HG03439 (cell line): ENCODE results near the gene BRINP1.
"Not testable (repeated sequence)": the region's sequence is repeated elsewhere in the genome, so short reads cannot be mapped to it uniquely, and the experiment has no call there.

ENCODE experiments used
- ATAC-seq: cut with Tn5 transposase; IDR thresholded peaks from one replicate; pipeline ENCODE4 v1.9.1; 2021; ENCODE audit warnings: mild to moderate bottlenecking, moderate library complexity; ENCODE audit not compliant: unreplicated experiment

Gene BRINP1

GRCh38 chr9:119216651-119217331, 152.4 kb downstream of the BRINP1 start:
- ATAC-seq = no peak

GRCh38 chr9:119215651-119216050, 153.6 kb downstream of the BRINP1 start:
- no peak for ATAC-seq

- no peak for ATAC-seq
These were observed 155.8 kb downstream of the BRINP1 start for GRCh38 chr9:119213471-119213870.

GRCh38 chr9:119197893-119198607, 171.2 kb downstream of the BRINP1 start:
- ATAC-seq = no peak

- no peak for ATAC-seq
These were observed 173.7 kb downstream of the BRINP1 start for GRCh38 chr9:119195521-119195920.

- no peak for ATAC-seq
These were observed 183.9 kb downstream of the BRINP1 start for GRCh38 chr9:119185298-119185697.

GRCh38 chr9:119184265-119184936, 184.8 kb downstream of the BRINP1 start:
- ATAC-seq = no peak

GRCh38 chr9:119181561-119181960, 187.7 kb downstream of the BRINP1 start:
- no peak for ATAC-seq

- ATAC-seq = no peak
These were observed 188.3 kb downstream of the BRINP1 start for GRCh38 chr9:119180897-119181296.

- no peak for ATAC-seq
These were observed 189.5 kb downstream of the BRINP1 start for GRCh38 chr9:119179701-119180100.

- ATAC-seq = no peak
These were observed 192.0 kb downstream of the BRINP1 start for GRCh38 chr9:119177196-119177595.

GRCh38 chr9:119175581-119175980, 193.7 kb downstream of the BRINP1 start:
- ATAC-seq = no peak

- ATAC-seq = not testable (repeated sequence)
These were observed 200.0 kb downstream of the BRINP1 start for GRCh38 chr9:119169222-119169621.

- no peak for ATAC-seq
These were observed 201.4 kb downstream of the BRINP1 start for GRCh38 chr9:119167876-119168275.

- ATAC-seq = no peak
These were observed 202.0 kb downstream of the BRINP1 start for GRCh38 chr9:119167267-119167666.

GRCh38 chr9:119166096-119166495, 203.1 kb downstream of the BRINP1 start:
- no peak for ATAC-seq

- ATAC-seq = no peak
These were observed 204.1 kb downstream of the BRINP1 start for GRCh38 chr9:119165131-119165530.

- ATAC-seq = no peak
These were observed 204.5 kb downstream of the BRINP1 start for GRCh38 chr9:119164716-119165115.

- ATAC-seq = no peak
These were observed 208.7 kb downstream of the BRINP1 start for GRCh38 chr9:119160551-119160950.

- no peak for ATAC-seq
These were observed 209.8 kb downstream of the BRINP1 start for GRCh38 chr9:119159386-119159785.

GRCh38 chr9:119157196-119157595, 212.0 kb downstream of the BRINP1 start:
- ATAC-seq = no peak

- no peak for ATAC-seq
These were observed 212.9 kb downstream of the BRINP1 start for GRCh38 chr9:119156354-119156753.
